Adipose tissue (tissue), 3 donors: ENCODE results near the gene MYH3. TPM values are rescaled to one million over a fixed set of nuclear protein-coding genes. Genes with fewer than 3 reads are reported as not detected.

Source experiments
- H3K27ac ChIP-seq: one replicate; pipeline ENCODE4 v1.5.1; 2013; ENCODE audit warnings: low read depth, low read length
- WGBS, 3 donors: extraction: QIAGEN DNeasy Blood & Tissue Kit; methylation state at CpG; one replicate each; pipeline ENCODE4 v1.1.7; 2013; 5-methylcytosine and 5-hydroxymethylcytosine counted together
- polyA plus RNA-seq, 3 donors: library from polyadenylated mRNA; stranded (reverse); fragments of 200-250 nt; gene quantifications; one replicate each; pipeline ENCODE4 v1.2.3, GENCODE V29; 2013
- donor health status: healthy with polysubstance abuse.
- donor health status: Bipolar disorder and iron deficiency.
- donor health status: healthy.

The MYH3 gene
- polyA plus RNA-seq, 3 donors, result 1.1 to 3.0 (median 2.6) TPM

DNA sequence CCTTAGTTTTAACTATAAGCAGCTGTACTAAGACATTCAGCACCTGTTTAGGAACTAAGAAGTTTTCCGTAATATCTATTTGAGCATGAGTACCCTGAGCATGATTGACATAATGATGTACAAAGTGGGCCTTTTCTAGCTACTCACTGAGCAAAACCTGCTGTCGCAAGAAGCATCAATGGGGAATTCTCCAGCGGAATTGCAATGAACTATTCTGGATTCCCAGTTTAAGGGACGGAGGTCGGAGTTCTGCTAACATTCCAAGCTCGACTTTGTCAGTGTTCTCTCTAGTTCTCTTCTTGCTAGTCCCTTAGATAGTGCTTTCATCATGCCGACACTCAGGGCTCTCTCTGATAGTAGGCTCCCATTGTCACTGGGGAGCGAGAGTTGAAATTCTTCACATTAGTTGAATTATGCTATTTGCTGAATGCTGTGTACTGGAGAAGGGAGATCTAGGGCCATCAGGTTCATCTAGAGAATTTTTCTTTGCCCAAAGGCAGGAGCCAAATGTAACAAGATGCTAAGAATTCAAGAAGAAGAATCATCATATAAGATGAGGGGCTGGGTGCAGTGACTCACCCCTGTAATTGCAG lies 67.5 kb downstream of the MYH3 start:
- 79 to 93% (median 92%) methylated on average over 8 of the region's 8 CpGs for WGBS, 3 donors
- no peak overlapping the region for H3K27ac ChIP-seq

GRCh38 chr17:10585529-10585928 lies 71.6 kb downstream of the MYH3 start:
- 78 to 85% (median 80%) methylated on average over 9 of the region's 9 CpGs for WGBS, 3 donors
- no peak overlapping the region for H3K27ac ChIP-seq

- 35 to 58% (median 50%) methylated on average over 4 of the region's 4 CpGs for WGBS, 3 donors
- H3K27ac ChIP-seq, result no peak overlapping the region
Observed at GRCh38 chr17:10583834-10584233, 73.3 kb downstream of the MYH3 start.

- 23 to 67% (median 55%) methylated on average over 2 of the region's 2 CpGs for WGBS, 3 donors
- H3K27ac ChIP-seq, result no peak overlapping the region
Observed at GRCh38 chr17:10579270-10579669, 77.8 kb downstream of the MYH3 start.

Other genes starting within 250 kb of the MYH3 start
- not detected for gene MYH8, start 235.4 kb downstream of the MYH3 start, polyA plus RNA-seq
- gene MYH4, start 187.8 kb downstream of the MYH3 start, polyA plus RNA-seq, result not detected
- gene MYH1, start 138.8 kb downstream of the MYH3 start, polyA plus RNA-seq, result under 1 TPM in 2 of 3 donors, not detected in 1; 0.05 to 0.06 TPM
- under 1 TPM in 2 of 3 donors, not detected in 1; 0.07 to 0.33 TPM for gene MYH2, start 107.7 kb downstream of the MYH3 start, polyA plus RNA-seq
- gene SCO1, start 40.2 kb upstream of the MYH3 start, polyA plus RNA-seq, result 10 to 100 TPM in 2 of 3 donors, 1 to 10 TPM in 1; 7.1 to 33.6 (median 15.4) TPM
- gene ADPRM, start 40.3 kb upstream of the MYH3 start, polyA plus RNA-seq, result 1 to 10 TPM; 8.3 to 9.2 (median 8.6) TPM
- gene TMEM220, start 72.7 kb upstream of the MYH3 start, polyA plus RNA-seq, result 10 to 100 TPM in 2 of 3 donors, 1 to 10 TPM in 1; 5.2 to 21.0 (median 18.1) TPM
- 1 to 10 TPM in 1 of 3 donors, not detected in 2; 2.6 TPM for gene TMEM238L, start 146.8 kb upstream of the MYH3 start, polyA plus RNA-seq
- under 1 TPM in 1 of 3 donors, not detected in 2; 0.03 TPM for gene PIRT, start 180.8 kb upstream of the MYH3 start, polyA plus RNA-seq